Measurements from ENCODE around the gene GCNT2.

Gene GCNT2

GRCh38 chr6:10545482-10545881 is 24.3 kb downstream of the GCNT2 start:
- Histone ChIP-seq H3K4me3 (ENCODE audit: low read depth, low read length) (no peak overlapping the region), H3K36me3 (no peaks in the 10 kb centered on the region), H3K27ac (no peak overlapping the region), H3K9me3 (ENCODE audit: severe bottlenecking) (no peaks in the 10 kb centered on the region), H3K27me3 (ENCODE audit: insufficient read depth, low read depth, severe bottlenecking) (no peaks in the 10 kb centered on the region)
- TF ChIP-seq CTCF (IDR thresholded peaks at IDR 0.05; ENCODE audit: low read depth, low read length) = no peak
- DNase-seq = no peak

- Histone ChIP-seq H3K27me3 (ENCODE audit: insufficient read depth, low read depth, severe bottlenecking) (no peaks in the 10 kb centered on the region), H3K4me3 (ENCODE audit: low read depth, low read length) (no peak overlapping the region), H3K9me3 (ENCODE audit: severe bottlenecking) (no peaks in the 10 kb centered on the region), H3K36me3 (no peaks in the 10 kb centered on the region), H3K27ac (no peak overlapping the region)
- no peak for DNase-seq
- no peak for TF ChIP-seq CTCF (IDR thresholded peaks at IDR 0.05; ENCODE audit: low read depth, low read length)
Observed at GRCh38 chr6:10547809-10548208, 26.7 kb downstream of the GCNT2 start.

- H3K9me3 ChIP-seq (ENCODE audit: severe bottlenecking) = no peaks in the 10 kb centered on the region
- no peak for TF ChIP-seq CTCF (IDR thresholded peaks at IDR 0.05; ENCODE audit: low read depth, low read length)
- no peaks in the 10 kb centered on the region for H3K27me3 ChIP-seq (ENCODE audit: insufficient read depth, low read depth, severe bottlenecking)
- H3K27ac ChIP-seq = no peak overlapping the region
- no peaks in the 10 kb centered on the region for H3K36me3 ChIP-seq
- DNase-seq = no peak
- no peak overlapping the region for H3K4me3 ChIP-seq (ENCODE audit: low read depth, low read length)
Observed at GRCh38 chr6:10550764-10551163, 29.6 kb downstream of the GCNT2 start.

GRCh38 chr6:10552270-10552810 is 31.2 kb downstream of the GCNT2 start:
- DNase-seq = no peak
- no peak overlapping the region for H3K4me3 ChIP-seq (ENCODE audit: low read depth, low read length)
- H3K27ac ChIP-seq = no peak overlapping the region
- no peaks in the 10 kb centered on the region for H3K9me3 ChIP-seq (ENCODE audit: severe bottlenecking)
- TF ChIP-seq CTCF (IDR thresholded peaks at IDR 0.05; ENCODE audit: low read depth, low read length) = no peak
- no peaks in the 10 kb centered on the region for H3K36me3 ChIP-seq
- H3K27me3 ChIP-seq (ENCODE audit: insufficient read depth, low read depth, severe bottlenecking) = no peaks in the 10 kb centered on the region

- Histone ChIP-seq H3K4me3 (ENCODE audit: low read depth, low read length) (no peak overlapping the region), H3K36me3 (no peaks in the 10 kb centered on the region), H3K27ac (no peak overlapping the region), H3K9me3 (ENCODE audit: severe bottlenecking) (no peaks in the 10 kb centered on the region), H3K27me3 (ENCODE audit: insufficient read depth, low read depth, severe bottlenecking) (no peaks in the 10 kb centered on the region)
- no peak for TF ChIP-seq CTCF (IDR thresholded peaks at IDR 0.05; ENCODE audit: low read depth, low read length)
- no peak for DNase-seq
Observed at GRCh38 chr6:10553871-10554270, 32.7 kb downstream of the GCNT2 start.

- no peak for TF ChIP-seq CTCF (IDR thresholded peaks at IDR 0.05; ENCODE audit: low read depth, low read length)
- Histone ChIP-seq H3K27ac (no peak overlapping the region), H3K9me3 (ENCODE audit: severe bottlenecking) (no peaks in the 10 kb centered on the region), H3K27me3 (ENCODE audit: insufficient read depth, low read depth, severe bottlenecking) (no peaks in the 10 kb centered on the region), H3K36me3 (no peaks in the 10 kb centered on the region), H3K4me3 (ENCODE audit: low read depth, low read length) (no peak overlapping the region)
- no peak for DNase-seq
Observed at GRCh38 chr6:10554826-10555225, 33.7 kb downstream of the GCNT2 start.

All from WERI-Rb-1 (cell line).